GM12891 (cell line): Measurements from ENCODE around the gene SECISBP2. TPM values are rescaled to one million over a fixed set of nuclear protein-coding genes. Genes with fewer than 3 reads are reported as not detected.
"Not testable (repeated sequence)": the region's sequence is repeated elsewhere in the genome, so short reads cannot be mapped to it uniquely, and the experiment has no call there.

Source experiments
- DNase-seq: peaks from one replicate; pipeline ENCODE4 v3.0.0; 2011; ENCODE audit warnings: low spot score; ENCODE audit not compliant: insufficient read length
- FAIRE-seq: peaks from 2 replicates; lab custom pipeline; 2011; peaks lifted over from hg19 to GRCh38; lab: Jason Lieb, UNC
- PAX5 ChIP-seq: IDR thresholded peaks from 2 replicates; pipeline ENCODE4 v1.6.1; 2011; ENCODE audit warnings: low read length, moderate library complexity, mild to moderate bottlenecking; ENCODE audit not compliant: insufficient read depth, severe bottlenecking
- POLR2A ChIP-seq: IDR thresholded peaks from 2 replicates; pipeline ENCODE4 v1.6.1; 2011; ENCODE audit warnings: low read depth, low read length, control low read depth
- POLR2AphosphoS5 ChIP-seq: IDR thresholded peaks from 2 replicates; pipeline ENCODE4 v1.6.1; 2011; ENCODE audit warnings: low read depth, low read length, control low read depth
- POU2F2 ChIP-seq: IDR thresholded peaks from 2 replicates; pipeline ENCODE4 v1.6.1; 2011; ENCODE audit warnings: low read depth, mild to moderate bottlenecking, control low read depth, low read length, moderate library complexity
- SPI1 ChIP-seq: IDR thresholded peaks from 2 replicates; pipeline ENCODE4 v1.6.1; 2011; ENCODE audit warnings: low read depth, low read length, control low read depth
- TAF1 ChIP-seq: IDR thresholded peaks from 2 replicates; pipeline ENCODE4 v1.6.1; 2011; ENCODE audit warnings: low read depth, low read length, control low read depth
- polyA plus RNA-seq: library from polyadenylated mRNA; unstranded; fragments of >200 nt; gene quantifications from one replicate; pipeline ENCODE4 v1.2.1, GENCODE V29; 2012; ENCODE audit warnings: low read depth, missing spikeins, inconsistent platforms; ENCODE audit not compliant: missing spikeins

The SECISBP2 gene, protein sequence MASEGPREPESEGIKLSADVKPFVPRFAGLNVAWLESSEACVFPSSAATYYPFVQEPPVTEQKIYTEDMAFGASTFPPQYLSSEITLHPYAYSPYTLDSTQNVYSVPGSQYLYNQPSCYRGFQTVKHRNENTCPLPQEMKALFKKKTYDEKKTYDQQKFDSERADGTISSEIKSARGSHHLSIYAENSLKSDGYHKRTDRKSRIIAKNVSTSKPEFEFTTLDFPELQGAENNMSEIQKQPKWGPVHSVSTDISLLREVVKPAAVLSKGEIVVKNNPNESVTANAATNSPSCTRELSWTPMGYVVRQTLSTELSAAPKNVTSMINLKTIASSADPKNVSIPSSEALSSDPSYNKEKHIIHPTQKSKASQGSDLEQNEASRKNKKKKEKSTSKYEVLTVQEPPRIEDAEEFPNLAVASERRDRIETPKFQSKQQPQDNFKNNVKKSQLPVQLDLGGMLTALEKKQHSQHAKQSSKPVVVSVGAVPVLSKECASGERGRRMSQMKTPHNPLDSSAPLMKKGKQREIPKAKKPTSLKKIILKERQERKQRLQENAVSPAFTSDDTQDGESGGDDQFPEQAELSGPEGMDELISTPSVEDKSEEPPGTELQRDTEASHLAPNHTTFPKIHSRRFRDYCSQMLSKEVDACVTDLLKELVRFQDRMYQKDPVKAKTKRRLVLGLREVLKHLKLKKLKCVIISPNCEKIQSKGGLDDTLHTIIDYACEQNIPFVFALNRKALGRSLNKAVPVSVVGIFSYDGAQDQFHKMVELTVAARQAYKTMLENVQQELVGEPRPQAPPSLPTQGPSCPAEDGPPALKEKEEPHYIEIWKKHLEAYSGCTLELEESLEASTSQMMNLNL
- 15.7 TPM for polyA plus RNA-seq

DNA sequence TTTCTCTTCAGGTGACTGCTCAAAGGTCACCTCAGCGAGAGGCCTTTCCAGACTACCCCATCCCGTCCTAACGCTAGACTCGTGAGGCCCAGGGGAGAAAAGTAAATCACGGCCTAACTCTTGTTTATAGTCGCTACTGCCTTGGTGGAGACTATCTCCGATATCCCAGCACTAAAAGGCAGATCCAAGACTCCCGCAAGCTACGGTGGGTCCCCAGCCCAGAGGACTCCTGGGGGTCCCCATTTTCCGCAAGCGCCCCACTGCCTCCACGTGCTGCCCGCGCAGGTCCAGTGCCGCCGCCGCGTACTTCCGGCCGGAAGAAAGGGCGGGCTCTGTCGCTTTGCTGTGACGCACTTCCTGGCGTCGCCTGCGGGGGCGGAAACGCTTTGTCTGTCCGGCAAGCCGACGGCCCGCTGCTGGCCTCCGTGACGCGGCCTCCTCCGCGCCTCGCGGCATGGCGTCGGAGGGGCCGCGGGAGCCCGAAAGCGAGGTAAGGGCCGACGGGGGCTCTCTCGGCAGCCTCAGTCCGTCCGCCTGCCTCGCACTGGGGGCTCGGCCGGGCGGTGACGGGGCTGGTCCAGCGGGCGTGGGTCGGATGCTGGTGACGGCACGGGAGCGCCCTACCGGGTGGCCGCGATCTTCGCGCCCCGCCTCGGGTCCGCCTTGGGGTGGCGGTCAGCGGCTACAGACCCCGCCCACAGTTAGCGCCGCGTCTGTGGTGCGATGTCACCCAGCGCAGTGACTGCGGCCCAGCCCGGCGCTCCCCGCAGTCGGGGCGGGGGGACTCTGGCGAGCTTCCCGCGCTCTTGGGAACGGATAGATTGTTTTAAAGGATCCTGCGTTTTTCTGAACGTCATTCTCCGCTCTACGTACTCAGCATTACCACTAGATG, at the start of gene SECISBP2:
Gene SECISBP2, plus strand, starts transcription at position 378 of the 892 bp plus-strand sequence. Its CDS starts 77 bp downstream, at position 455.
- FAIRE-seq (peak; percentile 89), DNase-seq (peak; percentile 68)
- TF ChIP-seq SPI1 (peak; percentile 33; the same call in 1 of the 2 replicates), PAX5 (no peak), POU2F2 (no peak; the same call in none of the 2 replicates), POLR2AphosphoS5 (peak; percentile 82), TAF1 (peak; percentile 79), POLR2A (peak; percentile 94)

GRCh38 chr9:89273528-89274279, 44.6 kb upstream of the SECISBP2 start:
- no peak for TF ChIP-seq POLR2AphosphoS5
- TF ChIP-seq TAF1 = no peak
- TF ChIP-seq SPI1 = no peak
- no peak for TF ChIP-seq POU2F2
- no peak for TF ChIP-seq PAX5
- TF ChIP-seq POLR2A = no peak
- FAIRE-seq (no peak), DNase-seq (no peak)

DNA sequence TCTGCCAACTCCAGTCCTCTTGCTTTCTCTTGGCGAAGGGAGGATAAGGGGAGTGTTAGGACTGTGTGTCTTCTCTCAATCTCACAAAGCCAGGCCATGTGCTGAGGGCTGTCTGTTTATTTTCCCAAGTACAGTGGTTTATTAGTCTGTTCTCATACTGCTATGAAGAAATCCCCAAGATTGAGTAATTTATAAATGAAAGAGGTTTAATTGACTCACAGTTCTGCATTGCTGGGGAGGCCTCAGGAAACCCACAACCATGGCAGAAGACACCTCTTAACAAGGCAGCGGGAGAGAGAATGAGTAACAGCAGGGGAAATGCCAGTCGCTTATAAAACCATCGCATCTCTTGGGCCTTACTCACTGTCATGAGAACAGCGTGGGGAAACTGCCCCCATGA, 43.5 kb upstream of the SECISBP2 start:
- DNase-seq = no peak
- no peak for FAIRE-seq

GRCh38 chr9:89276040-89276439, 42.3 kb upstream of the SECISBP2 start:
- DNase-seq, FAIRE-seq: not testable (repeated sequence)

More for the DNA sequence above, 43.5 kb upstream of the SECISBP2 start:
- TF ChIP-seq POLR2A (no peak), PAX5 (no peak), POLR2AphosphoS5 (no peak)

- no peak for FAIRE-seq
- DNase-seq = no peak
- TF ChIP-seq SPI1 = no peak
- no peak for TF ChIP-seq POLR2AphosphoS5
- TF ChIP-seq PAX5 = no peak
- no peak for TF ChIP-seq POLR2A
- no peak for TF ChIP-seq TAF1
- no peak for TF ChIP-seq POU2F2
Measured at GRCh38 chr9:89277043-89277442, 41.3 kb upstream of the SECISBP2 start.

DNA sequence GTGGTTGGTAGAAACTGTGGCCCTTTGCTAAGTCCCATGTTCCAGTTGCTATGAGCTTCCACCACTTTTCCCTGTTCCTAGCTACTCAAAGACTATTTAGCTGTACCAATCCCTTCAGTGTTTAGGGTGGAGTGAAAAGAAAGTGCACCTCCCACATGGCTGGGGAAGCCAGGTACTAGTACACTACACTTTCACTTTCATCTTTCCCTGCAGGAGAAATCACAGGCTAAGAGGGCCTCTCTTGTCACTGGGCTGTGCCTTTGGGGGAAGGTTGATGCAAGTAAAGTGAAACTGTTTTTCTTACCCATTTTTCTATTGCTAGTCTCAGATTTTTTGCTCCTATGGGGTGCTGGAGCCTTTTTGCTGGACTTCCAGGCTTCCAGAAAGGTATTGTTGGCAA, 40.8 kb upstream of the SECISBP2 start:
- TF ChIP-seq PAX5 (no peak), TAF1 (no peak), POLR2A (no peak), SPI1 (no peak), POLR2AphosphoS5 (no peak), POU2F2 (no peak)
- FAIRE-seq (peak; percentile 86), DNase-seq (no peak)

- DNase-seq (no peak), FAIRE-seq (no peak)
- TF ChIP-seq SPI1 = no peak
- no peak for TF ChIP-seq POLR2AphosphoS5
- TF ChIP-seq TAF1 = no peak
- TF ChIP-seq POU2F2 = no peak
- no peak for TF ChIP-seq POLR2A
- TF ChIP-seq PAX5 = no peak
Measured at GRCh38 chr9:89278551-89278950, 39.7 kb upstream of the SECISBP2 start.

- DNase-seq (no peak), FAIRE-seq (peak; percentile 55)
- no peak for TF ChIP-seq TAF1
- TF ChIP-seq SPI1 = no peak
- no peak for TF ChIP-seq POLR2AphosphoS5
Measured at GRCh38 chr9:89278997-89279739, 39.1 kb upstream of the SECISBP2 start.
